Measurements from ENCODE around the gene GAGE12E. TPM values are rescaled to one million over a fixed set of nuclear protein-coding genes. Genes with fewer than 3 reads are reported as not detected.
"Not testable (repeated sequence)": the region's sequence is repeated elsewhere in the genome, so short reads cannot be mapped to it uniquely, and the experiment has no call there.

The GAGE12E gene, protein sequence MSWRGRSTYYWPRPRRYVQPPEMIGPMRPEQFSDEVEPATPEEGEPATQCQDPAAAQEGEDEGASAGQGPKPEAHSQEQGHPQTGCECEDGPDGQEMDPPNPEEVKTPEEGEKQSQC
- total RNA-seq = not detected
- long read RNA-seq = 0 reads

DNA sequence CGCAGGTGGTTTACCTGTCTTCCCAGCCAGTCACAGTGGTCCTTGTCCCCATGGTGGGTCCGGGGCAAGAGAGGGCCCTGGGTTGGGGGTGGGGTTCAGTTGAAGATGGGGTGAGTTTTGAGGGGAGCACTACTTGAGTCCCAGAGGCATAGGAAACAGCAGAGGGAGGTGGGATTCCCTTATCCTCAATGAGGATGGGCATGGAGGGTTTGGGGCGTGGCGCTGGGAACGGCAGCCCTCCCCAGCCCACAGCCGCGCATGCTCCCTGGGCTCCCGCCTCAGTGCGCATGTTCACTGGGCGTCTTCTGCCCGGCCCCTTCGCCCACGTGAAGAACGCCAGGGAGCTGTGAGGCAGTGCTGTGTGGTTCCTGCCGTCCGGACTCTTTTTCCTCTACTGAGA lies at the start of gene GAGE12E:
TSS of gene GAGE12E (plus strand) at position 301 of the 400 bp plus-strand sequence. CDS start 1,155 bp downstream, outside the sequence.
- H3K9me3 ChIP-seq (replicated peaks); H3K36me3 ChIP-seq; H3K27me3 ChIP-seq (ENCODE audit: low read depth); H3K27ac ChIP-seq (replicated peaks); intact Hi-C loops (cut with micrococcal nuclease); DNase-seq; H3K4me1 ChIP-seq; H3K4me3 ChIP-seq: not testable (repeated sequence)

DNA sequence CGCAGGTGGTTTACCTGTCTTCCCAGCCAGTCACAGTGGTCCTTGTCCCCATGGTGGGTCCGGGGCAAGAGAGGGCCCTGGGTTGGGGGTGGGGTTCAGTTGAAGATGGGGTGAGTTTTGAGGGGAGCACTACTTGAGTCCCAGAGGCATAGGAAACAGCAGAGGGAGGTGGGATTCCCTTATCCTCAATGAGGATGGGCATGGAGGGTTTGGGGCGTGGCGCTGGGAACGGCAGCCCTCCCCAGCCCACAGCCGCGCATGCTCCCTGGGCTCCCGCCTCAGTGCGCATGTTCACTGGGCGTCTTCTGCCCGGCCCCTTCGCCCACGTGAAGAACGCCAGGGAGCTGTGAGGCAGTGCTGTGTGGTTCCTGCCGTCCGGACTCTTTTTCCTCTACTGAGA lies 19.2 kb upstream of the GAGE12E start, which contains the start of gene GAGE12C:
TSS of gene GAGE12C (plus strand) at position 301 of the 400 bp plus-strand sequence. CDS start 1,155 bp downstream, outside the sequence.
- H3K27ac ChIP-seq (replicated peaks); H3K36me3 ChIP-seq; H3K4me1 ChIP-seq; H3K9me3 ChIP-seq (replicated peaks); DNase-seq; H3K4me3 ChIP-seq; H3K27me3 ChIP-seq (ENCODE audit: low read depth); intact Hi-C loops (cut with micrococcal nuclease): not testable (repeated sequence)

DNA sequence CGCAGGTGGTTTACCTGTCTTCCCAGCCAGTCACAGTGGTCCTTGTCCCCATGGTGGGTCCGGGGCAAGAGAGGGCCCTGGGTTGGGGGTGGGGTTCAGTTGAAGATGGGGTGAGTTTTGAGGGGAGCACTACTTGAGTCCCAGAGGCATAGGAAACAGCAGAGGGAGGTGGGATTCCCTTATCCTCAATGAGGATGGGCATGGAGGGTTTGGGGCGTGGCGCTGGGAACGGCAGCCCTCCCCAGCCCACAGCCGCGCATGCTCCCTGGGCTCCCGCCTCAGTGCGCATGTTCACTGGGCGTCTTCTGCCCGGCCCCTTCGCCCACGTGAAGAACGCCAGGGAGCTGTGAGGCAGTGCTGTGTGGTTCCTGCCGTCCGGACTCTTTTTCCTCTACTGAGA lies 9.7 kb upstream of the GAGE12E start, which contains the start of gene GAGE12D:
TSS of gene GAGE12D (plus strand) at position 301 of the 400 bp plus-strand sequence. CDS start 1,155 bp downstream, outside the sequence.
- H3K4me3 ChIP-seq; DNase-seq; intact Hi-C loops (cut with micrococcal nuclease); H3K27me3 ChIP-seq (ENCODE audit: low read depth); H3K9me3 ChIP-seq (replicated peaks); H3K4me1 ChIP-seq; H3K27ac ChIP-seq (replicated peaks); H3K36me3 ChIP-seq: not testable (repeated sequence)

DNA sequence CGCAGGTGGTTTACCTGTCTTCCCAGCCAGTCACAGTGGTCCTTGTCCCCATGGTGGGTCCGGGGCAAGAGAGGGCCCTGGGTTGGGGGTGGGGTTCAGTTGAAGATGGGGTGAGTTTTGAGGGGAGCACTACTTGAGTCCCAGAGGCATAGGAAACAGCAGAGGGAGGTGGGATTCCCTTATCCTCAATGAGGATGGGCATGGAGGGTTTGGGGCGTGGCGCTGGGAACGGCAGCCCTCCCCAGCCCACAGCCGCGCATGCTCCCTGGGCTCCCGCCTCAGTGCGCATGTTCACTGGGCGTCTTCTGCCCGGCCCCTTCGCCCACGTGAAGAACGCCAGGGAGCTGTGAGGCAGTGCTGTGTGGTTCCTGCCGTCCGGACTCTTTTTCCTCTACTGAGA lies 9.5 kb downstream of the GAGE12E start, which contains the start of gene GAGE12F:
TSS of gene GAGE12F (plus strand) at position 301 of the 400 bp plus-strand sequence. CDS start 1,155 bp downstream, outside the sequence.
- H3K4me3 ChIP-seq; H3K27ac ChIP-seq (replicated peaks); H3K4me1 ChIP-seq; H3K27me3 ChIP-seq (ENCODE audit: low read depth); H3K36me3 ChIP-seq; H3K9me3 ChIP-seq (replicated peaks); intact Hi-C loops (cut with micrococcal nuclease); DNase-seq: not testable (repeated sequence)

DNA sequence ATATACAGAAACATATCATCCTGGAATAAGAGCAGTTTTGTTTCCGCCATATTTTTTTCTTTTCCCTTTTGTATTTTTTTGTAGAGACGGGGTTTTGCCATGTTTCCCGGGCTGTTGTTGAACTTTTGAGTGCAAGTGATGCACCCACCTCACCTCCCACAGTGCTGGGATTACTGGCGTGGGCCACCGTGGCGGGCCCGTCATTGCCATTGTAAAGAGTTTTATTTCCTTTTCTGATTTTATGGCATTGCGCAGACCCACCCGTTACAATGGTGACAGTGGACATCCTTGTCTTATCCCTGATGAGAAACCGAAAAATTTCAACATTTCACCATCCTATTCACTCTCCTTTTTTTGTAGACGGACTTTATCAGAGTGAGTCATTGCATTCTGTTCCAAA lies 17.6 kb downstream of the GAGE12E start:
- H3K4me1 ChIP-seq; intact Hi-C loops (cut with micrococcal nuclease); H3K36me3 ChIP-seq; H3K27me3 ChIP-seq (ENCODE audit: low read depth); H3K27ac ChIP-seq (replicated peaks); H3K4me3 ChIP-seq; H3K9me3 ChIP-seq (replicated peaks): not testable (repeated sequence)
- DNase-seq = peak; percentile 11

DNA sequence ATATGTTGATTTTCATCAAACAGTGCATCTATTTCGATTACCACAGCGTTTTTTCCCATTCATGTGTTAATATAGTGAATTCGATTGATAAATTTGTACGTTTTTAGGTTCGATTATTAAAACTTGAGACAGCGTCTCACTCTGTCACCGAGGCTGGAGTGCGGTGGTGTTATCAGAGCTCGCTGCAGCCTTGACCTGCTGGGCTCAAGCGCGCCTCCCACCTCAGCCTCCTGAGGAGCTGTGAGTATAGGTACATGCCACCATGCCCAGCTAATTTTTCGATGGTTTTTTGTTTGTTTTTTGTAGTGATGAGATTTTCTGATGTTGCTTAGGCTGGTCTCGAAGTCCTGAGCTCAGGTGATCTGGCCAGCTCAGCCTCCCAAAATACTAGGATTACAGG lies 18.1 kb downstream of the GAGE12E start:
- H3K9me3 ChIP-seq (replicated peaks); H3K27me3 ChIP-seq (ENCODE audit: low read depth); H3K4me3 ChIP-seq; intact Hi-C loops (cut with micrococcal nuclease); H3K27ac ChIP-seq (replicated peaks); H3K36me3 ChIP-seq; DNase-seq; H3K4me1 ChIP-seq: not testable (repeated sequence)

DNA sequence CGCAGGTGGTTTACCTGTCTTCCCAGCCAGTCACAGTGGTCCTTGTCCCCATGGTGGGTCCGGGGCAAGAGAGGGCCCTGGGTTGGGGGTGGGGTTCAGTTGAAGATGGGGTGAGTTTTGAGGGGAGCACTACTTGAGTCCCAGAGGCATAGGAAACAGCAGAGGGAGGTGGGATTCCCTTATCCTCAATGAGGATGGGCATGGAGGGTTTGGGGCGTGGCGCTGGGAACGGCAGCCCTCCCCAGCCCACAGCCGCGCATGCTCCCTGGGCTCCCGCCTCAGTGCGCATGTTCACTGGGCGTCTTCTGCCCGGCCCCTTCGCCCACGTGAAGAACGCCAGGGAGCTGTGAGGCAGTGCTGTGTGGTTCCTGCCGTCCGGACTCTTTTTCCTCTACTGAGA lies 19.0 kb downstream of the GAGE12E start, which contains the start of gene GAGE12G:
TSS of gene GAGE12G (plus strand) at position 301 of the 400 bp plus-strand sequence. CDS start 1,155 bp downstream, outside the sequence.
- DNase-seq; H3K9me3 ChIP-seq (replicated peaks); intact Hi-C loops (cut with micrococcal nuclease); H3K36me3 ChIP-seq; H3K27me3 ChIP-seq (ENCODE audit: low read depth); H3K27ac ChIP-seq (replicated peaks); H3K4me1 ChIP-seq; H3K4me3 ChIP-seq: not testable (repeated sequence)

DNA sequence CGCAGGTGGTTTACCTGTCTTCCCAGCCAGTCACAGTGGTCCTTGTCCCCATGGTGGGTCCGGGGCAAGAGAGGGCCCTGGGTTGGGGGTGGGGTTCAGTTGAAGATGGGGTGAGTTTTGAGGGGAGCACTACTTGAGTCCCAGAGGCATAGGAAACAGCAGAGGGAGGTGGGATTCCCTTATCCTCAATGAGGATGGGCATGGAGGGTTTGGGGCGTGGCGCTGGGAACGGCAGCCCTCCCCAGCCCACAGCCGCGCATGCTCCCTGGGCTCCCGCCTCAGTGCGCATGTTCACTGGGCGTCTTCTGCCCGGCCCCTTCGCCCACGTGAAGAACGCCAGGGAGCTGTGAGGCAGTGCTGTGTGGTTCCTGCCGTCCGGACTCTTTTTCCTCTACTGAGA lies 28.6 kb downstream of the GAGE12E start, which contains the start of gene GAGE12H:
TSS of gene GAGE12H (plus strand) at position 301 of the 400 bp plus-strand sequence. CDS start 1,155 bp downstream, outside the sequence.
- H3K36me3 ChIP-seq; H3K27me3 ChIP-seq (ENCODE audit: low read depth); intact Hi-C loops (cut with micrococcal nuclease); H3K9me3 ChIP-seq (replicated peaks); H3K4me1 ChIP-seq; H3K27ac ChIP-seq (replicated peaks); DNase-seq; H3K4me3 ChIP-seq: not testable (repeated sequence)

DNA sequence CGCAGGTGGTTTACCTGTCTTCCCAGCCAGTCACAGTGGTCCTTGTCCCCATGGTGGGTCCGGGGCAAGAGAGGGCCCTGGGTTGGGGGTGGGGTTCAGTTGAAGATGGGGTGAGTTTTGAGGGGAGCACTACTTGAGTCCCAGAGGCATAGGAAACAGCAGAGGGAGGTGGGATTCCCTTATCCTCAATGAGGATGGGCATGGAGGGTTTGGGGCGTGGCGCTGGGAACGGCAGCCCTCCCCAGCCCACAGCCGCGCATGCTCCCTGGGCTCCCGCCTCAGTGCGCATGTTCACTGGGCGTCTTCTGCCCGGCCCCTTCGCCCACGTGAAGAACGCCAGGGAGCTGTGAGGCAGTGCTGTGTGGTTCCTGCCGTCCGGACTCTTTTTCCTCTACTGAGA lies 38.1 kb downstream of the GAGE12E start, which contains the start of gene GAGE2A:
TSS of gene GAGE2A (plus strand) at position 301 of the 400 bp plus-strand sequence. CDS start 1,155 bp downstream, outside the sequence.
- intact Hi-C loops (cut with micrococcal nuclease); H3K4me3 ChIP-seq; DNase-seq; H3K27ac ChIP-seq (replicated peaks); H3K36me3 ChIP-seq; H3K4me1 ChIP-seq; H3K27me3 ChIP-seq (ENCODE audit: low read depth); H3K9me3 ChIP-seq (replicated peaks): not testable (repeated sequence)

DNA sequence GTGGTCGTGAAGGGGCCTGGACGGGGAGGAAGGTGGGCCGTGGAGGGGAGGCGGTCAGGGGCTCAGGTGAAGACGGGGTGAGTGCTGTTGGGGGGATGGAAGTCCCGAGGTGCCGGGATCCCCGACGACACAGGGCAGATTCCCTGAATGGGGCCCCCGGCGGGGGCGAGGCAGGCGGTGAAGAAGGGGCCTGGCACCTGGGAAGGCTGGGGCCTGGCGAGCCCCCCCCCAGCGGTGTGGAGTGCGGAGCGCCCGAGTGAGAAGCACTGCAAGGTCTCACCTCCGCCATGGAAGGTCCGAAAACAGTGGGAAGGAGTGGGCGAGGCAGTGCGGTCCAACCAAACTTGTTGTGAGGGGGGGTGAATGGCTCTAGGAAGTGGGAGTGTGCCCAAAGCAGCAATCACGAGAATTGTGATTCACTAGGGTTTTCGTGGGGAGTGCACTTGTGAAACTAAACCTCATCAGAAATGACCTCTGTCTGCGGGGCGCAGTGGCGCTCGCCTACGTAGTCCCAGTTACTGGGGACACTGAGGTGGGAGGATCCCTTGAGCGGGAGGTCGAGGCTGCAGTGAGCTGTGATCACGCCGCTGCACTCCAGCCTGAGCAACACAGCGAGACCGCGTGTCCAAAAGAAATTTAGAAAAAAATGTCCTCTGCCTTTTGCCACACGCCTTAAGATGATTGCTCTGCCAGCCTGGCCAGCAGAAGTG lies 38.8 kb downstream of the GAGE12E start:
- intact Hi-C loops (cut with micrococcal nuclease) = not testable (repeated sequence)

DNA sequence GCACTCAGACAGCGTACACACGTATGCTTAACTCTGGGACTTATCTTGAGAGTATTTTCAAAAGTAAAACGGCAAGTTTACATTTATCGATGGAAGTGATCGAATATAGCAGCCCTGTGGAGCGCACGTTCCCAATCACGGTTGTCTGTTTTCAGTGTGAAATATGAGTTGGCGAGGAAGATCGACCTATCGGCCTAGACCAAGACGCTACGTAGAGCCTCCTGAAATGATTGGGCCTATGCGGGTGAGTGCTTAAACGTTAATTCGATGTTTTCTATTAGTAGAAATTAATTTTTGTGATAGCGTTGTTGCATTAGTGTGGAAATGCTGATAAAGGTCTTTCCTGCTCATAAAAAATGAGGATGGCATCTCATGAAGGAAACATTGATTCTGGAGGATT lies 39.4 kb downstream of the GAGE12E start:
- DNase-seq; H3K36me3 ChIP-seq; H3K4me3 ChIP-seq; H3K27ac ChIP-seq (replicated peaks); H3K9me3 ChIP-seq (replicated peaks); intact Hi-C loops (cut with micrococcal nuclease); H3K4me1 ChIP-seq; H3K27me3 ChIP-seq (ENCODE audit: low read depth): not testable (repeated sequence)

More for the DNA sequence above, 38.8 kb downstream of the GAGE12E start:
- DNase-seq; H3K4me1 ChIP-seq; H3K9me3 ChIP-seq (replicated peaks); H3K27ac ChIP-seq (replicated peaks); H3K36me3 ChIP-seq; H3K27me3 ChIP-seq (ENCODE audit: low read depth); H3K4me3 ChIP-seq: not testable (repeated sequence)

DNA sequence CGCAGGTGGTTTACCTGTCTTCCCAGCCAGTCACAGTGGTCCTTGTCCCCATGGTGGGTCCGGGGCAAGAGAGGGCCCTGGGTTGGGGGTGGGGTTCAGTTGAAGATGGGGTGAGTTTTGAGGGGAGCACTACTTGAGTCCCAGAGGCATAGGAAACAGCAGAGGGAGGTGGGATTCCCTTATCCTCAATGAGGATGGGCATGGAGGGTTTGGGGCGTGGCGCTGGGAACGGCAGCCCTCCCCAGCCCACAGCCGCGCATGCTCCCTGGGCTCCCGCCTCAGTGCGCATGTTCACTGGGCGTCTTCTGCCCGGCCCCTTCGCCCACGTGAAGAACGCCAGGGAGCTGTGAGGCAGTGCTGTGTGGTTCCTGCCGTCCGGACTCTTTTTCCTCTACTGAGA lies 47.6 kb downstream of the GAGE12E start, which contains the start of gene GAGE1:
TSS of gene GAGE1 (plus strand) at position 301 of the 400 bp plus-strand sequence. CDS start 1,155 bp downstream, outside the sequence.
- intact Hi-C loops (cut with micrococcal nuclease); H3K4me1 ChIP-seq; H3K27me3 ChIP-seq (ENCODE audit: low read depth); H3K27ac ChIP-seq (replicated peaks); DNase-seq; H3K36me3 ChIP-seq; H3K9me3 ChIP-seq (replicated peaks); H3K4me3 ChIP-seq: not testable (repeated sequence)
